GM18870 (cell line): ENCODE results near the gene ATG7.

Experiments
- ATAC-seq: cut with Tn5 transposase; IDR thresholded peaks from one replicate; pipeline ENCODE4 v1.9.1; 2021; ENCODE audit warnings: moderate library complexity; ENCODE audit not compliant: unreplicated experiment

The ATG7 gene

DNA sequence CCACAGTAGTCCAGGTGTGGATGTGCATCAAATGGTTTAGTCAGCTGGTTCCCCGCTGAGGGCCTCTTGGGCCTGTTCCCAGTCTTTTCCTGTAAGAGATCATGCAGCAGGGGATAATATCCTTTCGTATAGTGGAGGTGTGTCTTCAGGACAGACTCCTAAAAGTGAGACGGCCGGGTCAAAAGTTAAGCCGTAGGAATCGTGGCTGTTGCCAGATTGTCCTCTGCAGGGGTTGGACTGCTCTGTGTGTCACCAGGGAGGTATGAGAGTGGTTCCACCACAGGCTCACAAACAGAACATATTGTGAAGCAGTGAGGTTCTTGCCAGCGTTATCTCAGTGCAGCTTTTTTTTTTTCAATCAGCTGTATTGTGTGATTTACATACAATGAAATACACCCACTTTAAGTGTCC is 276.5 kb downstream of the ATG7 start:
- no peak for ATAC-seq

DNA sequence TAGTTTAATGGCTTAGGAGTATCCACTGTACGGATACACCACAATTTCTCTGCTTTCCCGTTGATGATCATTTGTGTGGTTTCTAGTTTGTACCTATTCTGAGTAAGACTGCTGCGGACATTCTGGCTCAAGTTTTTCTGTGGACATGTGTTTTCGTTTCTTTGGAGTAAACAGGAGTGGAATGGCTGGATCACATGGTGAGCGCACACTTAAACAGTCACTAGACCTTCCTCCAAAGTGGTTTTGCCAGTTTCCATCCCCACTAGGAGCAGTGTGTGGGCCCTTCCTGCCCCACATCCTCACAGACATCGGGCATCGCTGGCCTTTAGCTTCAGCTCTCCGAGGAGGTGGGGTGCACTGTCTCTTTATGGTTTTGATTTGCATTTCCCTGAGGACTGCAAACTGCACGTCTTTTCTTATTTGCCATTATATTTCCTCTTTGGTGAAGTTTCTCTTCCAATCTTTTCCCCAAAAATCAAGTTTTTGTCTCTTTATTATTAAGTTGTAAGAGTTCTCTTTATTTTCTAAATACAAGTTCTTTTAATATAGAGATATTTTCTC is 277.5 kb downstream of the ATG7 start:
- ATAC-seq, result no peak

DNA sequence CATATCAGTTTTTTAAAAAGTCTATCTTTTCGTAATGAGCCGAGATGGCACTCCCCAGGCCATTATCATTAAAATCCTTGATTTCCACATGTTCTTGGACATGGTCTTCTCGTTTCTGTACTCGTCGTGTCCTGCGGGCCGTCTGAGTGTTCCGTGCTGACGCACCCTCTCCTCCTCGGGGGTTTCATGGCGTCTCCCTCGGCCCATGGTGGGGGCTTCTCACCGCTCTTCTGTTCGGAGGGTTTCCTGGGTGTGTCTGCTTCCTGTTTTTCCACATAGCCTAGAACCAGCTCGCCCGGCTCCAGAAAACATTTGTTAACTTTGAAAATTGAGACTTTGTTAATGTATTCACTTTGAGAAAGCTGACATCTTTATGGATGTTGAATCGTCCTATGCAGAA is 278.8 kb downstream of the ATG7 start:
- ATAC-seq, result no peak

DNA sequence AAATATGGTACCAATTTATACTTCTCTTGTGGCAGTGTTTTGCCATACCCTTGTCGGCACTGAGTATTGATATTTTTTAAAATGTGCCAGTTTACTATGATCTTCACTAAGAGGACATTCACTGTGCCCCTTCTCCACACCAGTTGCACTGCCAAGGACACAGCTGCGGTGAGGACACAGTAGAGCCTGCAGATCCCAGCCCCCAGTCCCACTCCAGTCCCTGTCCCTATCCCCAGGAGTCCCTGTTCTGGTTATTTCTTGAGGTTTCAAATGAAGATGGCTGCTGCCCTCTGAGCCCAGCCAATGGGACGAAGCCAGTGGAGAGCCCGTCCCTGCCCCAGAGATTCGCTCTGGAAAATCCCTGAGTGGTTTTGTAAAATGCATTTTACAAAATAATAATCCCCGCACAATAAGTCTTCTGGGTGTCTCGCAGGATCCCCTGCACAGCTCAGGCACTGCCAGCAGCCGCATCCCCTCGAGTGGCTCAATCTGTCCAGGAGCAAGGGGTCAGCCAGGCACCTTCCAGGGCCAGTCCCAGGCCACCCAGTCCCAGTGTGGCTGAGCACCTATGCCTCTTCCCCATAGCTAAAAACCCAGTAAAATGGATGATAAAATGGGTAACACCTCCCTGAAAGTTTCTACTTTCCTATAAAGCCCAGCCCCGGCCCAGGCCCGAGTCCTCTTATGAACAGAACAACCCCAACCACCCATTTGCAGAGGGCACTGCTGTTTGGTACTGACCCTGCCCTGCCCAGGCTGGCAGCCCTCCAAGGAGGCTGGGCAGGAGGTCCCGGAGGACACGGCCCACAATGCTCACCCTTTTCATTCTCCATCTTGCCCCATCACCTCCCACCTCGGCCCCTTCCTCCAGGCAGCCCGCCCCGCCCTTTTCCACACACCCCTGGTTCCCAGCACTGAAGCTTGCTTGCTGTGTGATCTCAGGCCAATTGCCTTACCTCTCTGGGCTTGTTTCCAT is 280.4 kb downstream of the ATG7 start:
- no peak for ATAC-seq

DNA sequence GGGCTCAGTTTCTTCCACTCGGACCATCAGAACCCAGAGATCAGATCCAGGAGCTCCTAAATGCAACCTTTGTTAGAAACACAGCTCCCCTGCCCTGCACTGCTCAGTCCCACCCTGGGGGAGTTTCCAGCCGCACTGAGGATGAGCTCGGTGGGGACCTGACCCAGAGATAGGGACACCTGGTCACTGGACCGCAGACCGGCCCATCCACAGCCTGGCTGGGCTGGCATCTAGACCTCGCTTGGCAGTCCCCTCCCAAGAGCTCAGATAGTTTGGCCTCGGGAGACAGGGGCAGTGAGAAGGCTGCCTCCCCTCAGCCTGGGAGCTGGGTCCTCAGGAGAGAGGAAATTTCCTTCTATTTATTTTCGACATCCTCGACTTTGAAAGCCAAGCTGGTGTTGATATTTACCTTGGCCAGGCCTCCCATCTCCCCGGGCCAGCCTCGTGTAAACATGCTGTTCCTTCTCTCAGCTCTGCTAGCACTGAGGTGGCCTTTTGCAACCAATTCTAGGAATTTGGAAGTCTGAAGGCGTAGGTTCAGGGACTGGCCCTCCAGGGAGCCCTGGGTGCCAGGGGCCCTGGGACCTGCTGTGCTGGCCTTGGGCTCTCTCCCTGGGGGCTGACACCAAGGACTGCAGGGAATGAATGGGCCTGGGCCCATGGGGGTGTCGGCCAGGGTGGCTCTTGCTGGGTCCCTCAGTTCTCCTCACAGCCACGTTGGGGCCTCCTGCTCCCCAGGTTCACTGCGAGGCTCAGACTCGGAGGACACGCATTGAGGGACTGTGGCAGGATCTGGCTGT is 281.4 kb downstream of the ATG7 start:
- no peak for ATAC-seq

DNA sequence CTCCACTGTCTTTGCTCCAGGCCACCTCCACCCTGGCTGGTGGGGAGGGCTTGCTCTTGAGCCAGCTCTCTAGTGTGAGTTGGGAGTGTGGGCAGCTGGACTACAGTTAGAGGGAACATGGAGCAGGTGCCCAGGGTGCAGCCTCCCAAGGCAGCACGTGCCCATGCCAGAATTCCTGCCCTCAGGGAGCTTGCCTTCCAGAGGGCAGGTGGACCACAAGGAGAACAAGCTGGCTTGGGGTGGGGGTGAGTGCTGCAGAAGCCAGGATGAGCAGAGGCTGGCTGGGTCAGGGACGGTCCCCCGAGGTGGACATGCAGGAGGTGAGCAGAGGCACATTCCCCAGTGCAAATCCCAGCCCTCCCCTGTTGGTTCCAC is 282.0 kb downstream of the ATG7 start:
- ATAC-seq, result no peak

DNA sequence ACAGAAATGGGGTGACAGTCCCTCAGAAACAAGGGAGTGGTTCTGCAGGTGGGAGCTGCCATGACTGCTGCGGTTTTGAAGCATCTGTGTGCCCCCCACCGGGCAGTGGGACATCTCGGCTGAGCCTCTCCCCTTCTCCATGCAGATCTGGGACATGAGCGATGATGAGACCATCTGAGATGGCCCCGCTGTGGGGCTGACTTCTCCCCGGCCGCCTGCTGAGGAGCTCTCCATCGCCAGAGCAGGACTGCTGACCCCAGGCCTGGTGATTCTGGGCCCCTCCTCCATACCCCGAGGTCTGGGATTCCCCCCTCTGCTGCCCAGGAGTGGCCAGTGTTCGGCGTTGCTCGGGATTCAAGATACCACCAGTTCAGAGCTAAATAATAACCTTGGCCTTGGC is 282.5 kb downstream of the ATG7 start:
- ATAC-seq, result no peak

DNA sequence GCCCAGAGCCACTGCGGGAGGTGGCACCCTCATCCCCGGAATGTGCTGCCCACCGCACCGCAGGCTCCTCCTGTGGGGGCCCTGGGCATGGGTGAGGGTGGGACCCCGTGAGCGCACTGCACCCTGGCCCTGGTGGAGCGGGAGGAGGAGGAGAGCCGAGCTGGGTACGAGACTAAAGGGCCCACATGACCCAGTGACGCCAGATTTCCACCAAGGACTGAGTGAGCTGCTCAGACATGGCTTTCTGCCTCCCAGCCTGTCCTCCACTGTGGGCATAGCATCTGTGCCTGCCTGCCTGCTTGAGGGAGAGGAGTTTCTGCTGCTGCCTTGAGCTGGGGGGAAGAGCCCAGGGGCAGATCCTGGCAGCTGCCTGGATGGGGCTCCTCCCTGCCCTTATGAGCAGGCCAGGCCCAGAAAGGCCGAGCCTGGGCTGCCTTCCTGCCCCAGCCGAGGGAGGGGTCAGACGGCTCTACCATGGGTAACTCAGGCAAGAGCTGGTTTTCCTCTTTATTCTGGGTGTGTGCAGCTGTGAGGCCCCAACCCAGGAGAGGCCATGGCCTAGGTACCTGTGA is 283.1 kb downstream of the ATG7 start:
- ATAC-seq, result no peak

DNA sequence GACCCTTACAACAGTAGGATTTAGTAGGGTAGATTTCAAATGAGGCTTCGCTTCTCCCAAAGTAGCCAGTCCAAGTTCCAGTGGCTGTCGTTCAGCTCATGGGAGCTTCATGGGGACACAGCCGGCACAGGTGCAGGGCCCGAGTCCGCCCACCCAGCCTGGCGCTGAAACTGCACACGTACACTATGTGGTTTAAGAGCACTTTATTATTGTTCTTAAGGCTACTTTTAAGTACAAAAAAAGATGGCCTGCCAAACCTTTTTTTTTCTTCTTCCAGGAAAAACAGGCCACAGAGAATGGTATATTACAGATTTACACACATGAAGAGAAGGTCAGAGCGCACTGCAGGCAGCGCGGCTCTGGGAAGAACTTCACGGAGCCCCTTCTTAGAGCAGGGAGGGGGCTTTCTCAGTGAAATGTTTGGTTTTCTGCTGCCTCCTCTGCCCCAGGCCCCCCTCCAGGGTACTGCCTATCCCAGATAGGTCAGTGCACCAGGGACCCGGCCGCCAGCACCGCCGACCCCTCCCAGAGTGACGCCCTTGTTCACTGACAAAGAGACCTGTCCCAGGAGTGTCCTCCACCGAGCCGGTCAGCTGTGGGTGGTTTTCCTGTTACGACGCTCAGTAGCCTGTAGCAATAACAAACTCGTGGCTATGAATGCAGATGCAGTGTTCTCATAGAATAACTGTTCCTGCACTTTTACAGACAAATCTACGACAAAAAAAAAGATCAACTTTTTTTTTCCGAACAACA is 283.9 kb downstream of the ATG7 start:
- ATAC-seq, result no peak

DNA sequence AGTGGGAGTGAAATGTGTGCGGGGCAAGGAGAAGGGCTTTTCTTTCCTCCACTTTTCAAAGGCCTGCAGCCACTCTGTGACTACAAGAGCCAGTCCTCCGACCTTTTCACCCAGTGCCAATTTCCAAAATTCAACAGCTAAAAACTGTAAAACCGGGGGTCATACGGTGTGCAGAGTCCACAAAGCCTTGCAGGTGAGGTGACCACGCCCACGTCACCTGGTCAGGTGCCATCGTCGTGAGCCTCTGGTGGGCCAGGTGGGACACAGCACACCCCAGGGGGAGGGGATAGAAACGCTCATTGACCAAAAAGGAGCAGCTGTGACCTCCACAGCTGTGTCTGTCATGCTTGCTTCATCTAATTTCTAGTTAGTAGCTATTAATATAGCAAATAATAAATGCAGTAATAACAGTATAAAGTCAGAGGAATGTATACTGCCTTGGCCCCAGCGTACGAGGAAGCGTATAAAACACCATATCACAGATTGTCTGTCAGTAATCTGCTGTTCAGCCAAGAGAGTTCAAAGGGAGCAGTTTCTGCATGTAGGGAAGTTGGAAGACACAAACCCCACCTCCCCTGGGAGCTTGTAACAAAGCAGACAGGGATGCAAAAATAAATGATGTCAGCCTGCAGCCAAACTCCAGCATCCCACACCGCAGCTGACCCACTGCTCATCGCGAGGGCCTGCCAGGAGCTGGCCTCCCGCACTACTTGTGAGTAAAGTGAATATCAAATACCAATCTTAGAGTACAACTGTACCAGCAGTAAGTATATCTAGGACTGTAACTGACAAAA is 284.9 kb downstream of the ATG7 start:
- no peak for ATAC-seq

DNA sequence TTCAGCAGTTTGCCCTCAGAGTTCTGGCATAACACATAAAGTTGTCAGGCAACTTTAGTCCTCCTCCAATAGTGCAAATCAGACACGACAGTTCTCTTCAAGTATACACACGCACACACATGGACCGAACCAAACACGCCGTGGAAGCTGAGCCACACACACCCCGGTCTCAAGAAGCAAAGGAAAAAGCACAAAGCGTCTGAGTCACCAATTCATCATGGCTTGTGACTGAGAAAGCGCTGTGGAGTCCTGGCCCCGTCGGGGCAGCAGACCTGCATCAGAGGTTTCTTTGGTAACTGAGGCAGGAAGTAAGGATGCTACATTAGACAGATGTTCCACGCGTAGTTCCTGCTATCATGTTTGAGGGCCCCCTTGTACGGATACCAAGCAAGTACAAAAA is 285.8 kb downstream of the ATG7 start:
- ATAC-seq, result no peak

DNA sequence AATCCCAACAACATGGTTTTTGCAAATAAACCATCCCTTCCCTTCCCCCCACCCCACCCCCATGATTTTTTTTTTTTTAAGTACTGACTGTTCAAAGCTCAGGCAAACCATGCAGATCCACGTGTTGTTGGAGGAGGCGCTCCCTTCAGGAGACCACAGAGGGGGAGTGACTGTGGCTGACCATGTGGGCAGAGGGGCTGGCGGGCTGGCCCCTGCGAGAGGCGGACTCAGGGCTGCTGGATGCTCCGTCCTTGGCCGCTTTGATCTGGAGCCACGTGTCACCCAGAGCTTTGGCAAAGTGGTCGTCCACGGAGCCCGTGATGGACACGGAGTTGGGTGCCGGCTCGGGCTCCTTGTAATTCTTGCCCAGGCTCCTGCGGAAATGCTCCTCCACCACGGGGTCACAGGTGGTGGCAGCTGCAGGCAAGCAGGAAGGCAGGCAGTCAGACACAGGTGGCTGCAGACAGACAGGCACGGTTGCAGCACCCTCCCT is 286.3 kb downstream of the ATG7 start:
- ATAC-seq, result no peak

DNA sequence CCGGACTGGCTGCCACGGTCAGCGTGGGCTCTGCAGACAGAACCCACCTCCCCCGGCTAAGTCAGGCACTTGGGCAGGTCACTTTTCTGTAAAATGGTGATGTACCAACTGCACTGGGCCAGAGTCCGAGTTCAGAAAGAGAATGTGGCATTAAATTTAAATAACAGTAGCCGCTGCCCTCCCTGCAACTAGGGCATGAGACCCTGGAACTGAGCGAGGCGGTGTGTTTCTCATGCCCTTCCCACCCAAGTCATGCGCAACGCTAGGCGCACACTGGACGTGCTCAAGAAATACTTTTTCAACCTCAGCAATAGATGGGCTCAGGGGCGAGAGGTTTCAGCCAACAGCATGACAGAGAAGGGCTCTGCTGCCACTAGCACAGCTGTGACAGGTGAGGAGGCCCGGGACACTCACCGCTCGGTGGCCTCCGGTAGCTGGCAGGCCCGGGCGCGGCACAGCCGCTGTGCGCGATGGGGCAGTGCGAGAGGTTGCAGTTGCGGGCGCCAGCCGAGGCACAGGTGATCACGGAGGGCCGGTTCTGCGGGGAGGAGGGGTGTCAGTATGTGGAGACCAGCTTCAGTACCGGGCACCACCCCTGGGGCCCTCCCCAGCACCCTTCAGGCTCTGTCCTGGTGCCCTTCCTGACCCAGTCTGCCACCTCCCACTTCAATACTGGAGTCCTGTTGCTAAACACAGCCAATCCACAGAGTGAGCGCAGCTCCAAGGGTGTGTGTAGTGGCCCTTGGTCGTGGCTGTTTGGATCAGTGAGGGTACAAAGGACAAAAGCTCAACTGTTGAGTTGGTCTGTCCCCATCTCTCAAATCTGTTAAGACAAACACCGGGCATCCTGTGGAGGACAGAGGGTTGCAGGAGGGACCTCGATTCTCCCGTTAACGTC is 287.0 kb downstream of the ATG7 start:
- no peak for ATAC-seq

DNA sequence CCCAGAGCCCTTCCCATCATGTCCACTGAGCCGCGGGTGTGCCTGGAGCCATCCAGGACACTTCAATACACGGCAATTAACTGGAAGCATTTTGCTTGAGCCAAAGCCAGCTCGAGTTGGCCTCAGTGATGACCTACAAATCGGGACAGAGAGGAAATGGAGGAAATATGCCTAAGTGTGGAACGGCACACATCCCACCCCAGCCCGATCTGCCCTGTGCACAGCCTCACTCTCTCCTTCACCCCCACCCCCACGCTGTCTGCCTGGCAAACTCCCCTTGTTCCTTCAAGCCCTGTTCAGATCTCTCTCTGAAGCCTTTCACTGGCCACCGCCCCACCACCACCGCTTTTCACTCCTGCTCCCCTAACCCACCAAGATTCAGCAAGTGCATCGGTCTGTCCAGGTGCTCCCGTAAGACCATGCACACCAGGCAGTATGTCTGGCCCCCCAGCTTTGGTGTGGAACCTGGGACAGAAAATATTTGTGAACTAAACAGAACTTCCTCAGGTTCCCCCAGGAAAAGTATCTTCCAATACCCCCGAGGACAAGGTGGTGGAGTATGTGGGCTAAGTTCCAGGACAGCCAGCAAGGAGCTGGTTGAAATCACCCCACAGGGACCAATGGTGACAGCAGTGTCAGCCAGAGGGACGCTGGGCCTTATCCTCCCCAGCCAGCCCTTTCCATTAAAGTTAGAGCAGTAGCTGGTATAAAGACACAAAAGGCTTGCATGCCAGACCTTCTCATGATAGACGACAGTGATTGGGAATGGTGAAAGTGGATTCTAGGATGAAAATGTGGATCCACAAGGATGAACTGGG is 287.8 kb downstream of the ATG7 start:
- ATAC-seq, result no peak

DNA sequence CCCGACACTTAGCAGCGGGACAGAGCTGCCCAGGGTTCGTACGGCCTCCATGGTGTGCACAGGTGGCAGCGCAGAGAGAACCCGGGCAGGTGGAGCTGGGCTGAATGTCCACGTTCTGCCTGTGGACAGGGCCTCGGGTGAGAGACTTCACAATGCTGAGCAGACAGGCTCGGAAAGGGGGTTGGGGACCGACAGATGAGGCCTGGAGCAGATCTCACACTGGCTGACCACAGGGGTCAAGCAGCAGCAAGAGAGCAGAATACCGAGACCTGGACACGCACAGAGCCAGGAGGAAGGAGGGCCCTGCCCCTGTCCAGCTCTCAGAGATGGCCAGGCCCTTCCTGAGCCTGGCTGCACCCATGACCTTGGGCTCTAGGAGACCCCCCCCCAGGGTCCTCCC is 288.5 kb downstream of the ATG7 start:
- ATAC-seq, result no peak

DNA sequence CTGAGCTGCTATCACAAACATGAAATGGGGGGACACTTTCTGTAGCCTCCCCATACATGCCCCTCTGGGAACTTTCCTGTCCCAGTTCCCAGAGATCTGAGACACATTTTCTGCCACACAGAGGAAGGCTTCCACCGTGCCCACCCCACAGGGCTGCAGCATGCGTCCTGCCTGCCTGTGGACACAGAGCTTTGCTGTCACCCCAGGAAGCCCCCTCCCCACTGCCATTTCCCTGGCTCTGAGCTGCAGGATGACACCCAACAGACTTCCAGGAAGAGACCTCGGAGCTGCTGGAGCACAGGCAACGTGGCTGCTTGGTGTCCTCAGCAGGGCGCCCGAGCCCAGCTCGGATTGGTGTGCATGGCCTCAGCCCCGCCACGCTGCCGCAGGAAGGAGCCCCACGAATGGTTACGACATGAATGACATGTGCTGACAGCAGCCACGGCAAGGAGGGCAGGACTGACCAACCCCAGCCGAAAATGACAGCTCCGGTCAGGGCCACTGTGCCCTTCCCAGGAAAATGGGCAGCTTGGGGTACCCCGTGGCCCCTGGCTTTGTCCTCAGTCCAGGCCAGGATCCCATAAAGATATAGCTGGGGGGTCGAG is 290.2 kb downstream of the ATG7 start:
- ATAC-seq, result no peak

DNA sequence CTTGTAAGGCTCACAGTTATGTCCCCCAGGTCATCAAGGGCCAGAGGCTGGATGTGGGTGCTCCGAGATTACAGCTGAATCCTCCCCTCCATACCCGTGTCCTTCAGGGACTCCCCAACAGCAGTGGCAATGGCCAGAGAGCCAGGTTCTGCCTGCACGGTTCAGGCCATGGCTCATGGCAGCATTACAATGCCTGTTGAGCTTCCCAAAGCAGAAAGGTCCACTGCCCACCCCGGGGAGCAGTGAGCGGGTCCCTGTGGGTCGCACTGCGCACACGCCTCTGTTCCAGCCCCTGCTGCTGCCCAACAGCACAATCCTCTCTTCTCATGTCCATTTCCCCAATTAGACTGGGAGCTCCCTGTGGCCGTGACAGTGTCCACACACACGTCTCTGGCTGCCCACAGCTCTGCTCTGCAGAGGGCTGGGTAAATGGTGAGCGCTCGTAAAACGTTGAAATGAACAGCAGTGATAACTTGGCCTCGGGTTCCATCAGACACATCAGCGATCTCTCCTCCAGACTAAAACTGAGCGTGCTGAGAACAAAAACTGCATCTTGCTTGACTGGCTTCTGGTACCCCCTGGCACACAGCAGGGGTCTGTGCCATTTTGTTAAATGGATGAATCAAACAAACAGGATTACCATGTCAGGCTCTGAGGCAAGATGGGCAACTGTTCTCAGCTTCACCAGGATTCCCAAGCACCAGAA is 291.1 kb downstream of the ATG7 start:
- ATAC-seq, result no peak
